Measurements from ENCODE around the gene CNIH4.

Gene CNIH4

GRCh38 chr1:224392411-224393249 lies 36.0 kb downstream of the CNIH4 start:
- no peaks in the 10 kb centered on the region for H3K4me1 ChIP-seq (ENCODE audit: low read length)
- no peak overlapping the region for H3K9ac ChIP-seq (ENCODE audit: low read length)
- H3K4me3 ChIP-seq (ENCODE audit: low read length): no peak overlapping the region
- no peak for DNase-seq
- no peak overlapping the region for H3K27ac ChIP-seq (ENCODE audit: low read length)
- no peak for TF ChIP-seq EZH2 (optimal IDR thresholded peaks at IDR 0.05; ENCODE audit: low read depth, low read length)
- TF ChIP-seq, protein P1, sequence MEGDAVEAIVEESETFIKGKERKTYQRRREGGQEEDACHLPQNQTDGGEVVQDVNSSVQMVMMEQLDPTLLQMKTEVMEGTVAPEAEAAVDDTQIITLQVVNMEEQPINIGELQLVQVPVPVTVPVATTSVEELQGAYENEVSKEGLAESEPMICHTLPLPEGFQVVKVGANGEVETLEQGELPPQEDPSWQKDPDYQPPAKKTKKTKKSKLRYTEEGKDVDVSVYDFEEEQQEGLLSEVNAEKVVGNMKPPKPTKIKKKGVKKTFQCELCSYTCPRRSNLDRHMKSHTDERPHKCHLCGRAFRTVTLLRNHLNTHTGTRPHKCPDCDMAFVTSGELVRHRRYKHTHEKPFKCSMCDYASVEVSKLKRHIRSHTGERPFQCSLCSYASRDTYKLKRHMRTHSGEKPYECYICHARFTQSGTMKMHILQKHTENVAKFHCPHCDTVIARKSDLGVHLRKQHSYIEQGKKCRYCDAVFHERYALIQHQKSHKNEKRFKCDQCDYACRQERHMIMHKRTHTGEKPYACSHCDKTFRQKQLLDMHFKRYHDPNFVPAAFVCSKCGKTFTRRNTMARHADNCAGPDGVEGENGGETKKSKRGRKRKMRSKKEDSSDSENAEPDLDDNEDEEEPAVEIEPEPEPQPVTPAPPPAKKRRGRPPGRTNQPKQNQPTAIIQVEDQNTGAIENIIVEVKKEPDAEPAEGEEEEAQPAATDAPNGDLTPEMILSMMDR (IDR thresholded peaks at IDR 0.05; ENCODE audit: low read length): no peak
- TF ChIP-seq EZH2phosphoT487 (IDR thresholded peaks at IDR 0.05; ENCODE audit: low read length): no peak
- no peaks in the 10 kb centered on the region for H3K79me2 ChIP-seq (ENCODE audit: low read length)
- H2AFZ ChIP-seq (ENCODE audit: low read length): no peak overlapping the region
- no peaks in the 10 kb centered on the region for H3K9me3 ChIP-seq (replicated peaks; ENCODE audit: insufficient read depth, low read length)
- H3F3A ChIP-seq (ENCODE audit: insufficient read depth, low read length): no peaks in the 10 kb centered on the region; the same call in 1 of the 2 replicates
- H3K36me3 ChIP-seq (replicated peaks; ENCODE audit: insufficient read depth, low read length): peaks cover 25% of the 10 kb centered on the region; the same call in 1 of the 2 replicates
- H3K27me3 ChIP-seq (replicated peaks; ENCODE audit: insufficient read depth, low read length): no peaks in the 10 kb centered on the region
- H3K9me2 ChIP-seq (replicated peaks; ENCODE audit: insufficient read depth, low read length): no peaks in the 10 kb centered on the region
- H3K4me2 ChIP-seq (ENCODE audit: low read depth, low read length): no peak overlapping the region
- H4K20me1 ChIP-seq (ENCODE audit: insufficient read depth, low read length): 0 out of 2 replicates have a peak, but pooled peaks cover 4% of the 10 kb centered on the region

DNA sequence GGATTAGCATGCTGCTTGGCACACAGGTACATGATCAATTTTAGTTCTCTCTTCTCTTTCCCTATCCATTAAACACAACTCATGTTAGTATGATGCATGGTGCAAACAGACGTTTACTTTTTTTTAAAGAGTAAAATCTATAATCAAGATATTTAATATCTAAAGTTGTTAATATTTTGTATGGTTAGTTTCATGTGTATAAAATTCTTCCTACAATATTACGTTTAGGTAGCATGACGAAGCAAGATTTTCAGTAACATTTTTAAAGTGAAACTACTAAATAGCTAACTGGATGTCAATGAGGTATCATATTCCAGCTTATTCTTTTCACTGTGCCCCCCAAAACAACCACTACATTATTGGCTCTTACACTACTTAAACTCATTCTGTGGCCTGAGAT lies 36.6 kb downstream of the CNIH4 start:
- H3K36me3 ChIP-seq (replicated peaks; ENCODE audit: insufficient read depth, low read length): peaks cover 32% of the 10 kb centered on the region
- no peak overlapping the region for H3K4me3 ChIP-seq (ENCODE audit: low read length)
- no peak overlapping the region for H3K27ac ChIP-seq (ENCODE audit: low read length)
- H2AFZ ChIP-seq (ENCODE audit: low read length): no peak overlapping the region
- H3K9ac ChIP-seq (ENCODE audit: low read length): no peak overlapping the region
- H3K79me2 ChIP-seq (ENCODE audit: low read length): no peaks in the 10 kb centered on the region
- H4K20me1 ChIP-seq (ENCODE audit: insufficient read depth, low read length): 0 out of 2 replicates have a peak, but pooled peaks cover 4% of the 10 kb centered on the region
- H3K27me3 ChIP-seq (replicated peaks; ENCODE audit: insufficient read depth, low read length): no peaks in the 10 kb centered on the region
- no peak for DNase-seq
- H3K4me2 ChIP-seq (ENCODE audit: low read depth, low read length): no peak overlapping the region
- no peaks in the 10 kb centered on the region for H3K4me1 ChIP-seq (ENCODE audit: low read length)
- no peaks in the 10 kb centered on the region; the same call in 1 of the 2 replicates for H3F3A ChIP-seq (ENCODE audit: insufficient read depth, low read length)
- no peaks in the 10 kb centered on the region for H3K9me3 ChIP-seq (replicated peaks; ENCODE audit: insufficient read depth, low read length)
- TF ChIP-seq EZH2 (optimal IDR thresholded peaks at IDR 0.05; ENCODE audit: low read depth, low read length) (no peak), EZH2phosphoT487 (IDR thresholded peaks at IDR 0.05; ENCODE audit: low read length) (no peak)
- TF ChIP-seq, protein P1 (IDR thresholded peaks at IDR 0.05; ENCODE audit: low read length): no peak
- no peaks in the 10 kb centered on the region for H3K9me2 ChIP-seq (replicated peaks; ENCODE audit: insufficient read depth, low read length)

DNA sequence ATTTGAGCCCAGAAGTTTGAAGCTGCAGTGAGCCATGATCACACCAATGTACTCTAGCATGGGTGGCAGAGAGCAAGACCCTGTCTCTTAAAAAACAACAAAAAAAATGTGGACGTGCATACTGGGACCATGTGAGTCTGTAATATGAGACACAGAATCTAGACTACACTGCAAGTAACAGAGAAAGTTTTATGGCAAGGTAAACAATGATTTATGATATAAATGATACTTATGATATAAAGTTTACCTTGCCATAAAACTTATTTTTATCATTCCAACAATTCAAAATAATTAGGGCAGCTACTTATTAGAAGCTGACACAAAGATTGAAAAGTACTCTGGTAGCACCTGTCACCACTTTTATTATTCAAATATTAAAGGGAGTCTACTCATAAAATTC lies 43.2 kb downstream of the CNIH4 start:
- Histone ChIP-seq H3K36me3 (replicated peaks; ENCODE audit: insufficient read depth, low read length) (peaks cover 28% of the 10 kb centered on the region), H3K4me2 (ENCODE audit: low read depth, low read length) (no peak overlapping the region), H3K9me3 (replicated peaks; ENCODE audit: insufficient read depth, low read length) (no peaks in the 10 kb centered on the region), H3K27ac (ENCODE audit: low read length) (no peak overlapping the region), H3K4me3 (ENCODE audit: low read length) (no peak overlapping the region), H3K9ac (ENCODE audit: low read length) (no peak overlapping the region), H3K79me2 (ENCODE audit: low read length) (no peaks in the 10 kb centered on the region; the same call in 1 of the 2 replicates), H3K9me2 (replicated peaks; ENCODE audit: insufficient read depth, low read length) (no peaks in the 10 kb centered on the region), H2AFZ (ENCODE audit: low read length) (no peak overlapping the region), H3K4me1 (ENCODE audit: low read length) (no peaks in the 10 kb centered on the region), H3F3A (ENCODE audit: insufficient read depth, low read length) (peaks cover 2% of the 10 kb centered on the region; the same call in 1 of the 2 replicates), H3K27me3 (replicated peaks; ENCODE audit: insufficient read depth, low read length) (no peaks in the 10 kb centered on the region), H4K20me1 (ENCODE audit: insufficient read depth, low read length) (0 out of 2 replicates have a peak, but pooled peaks cover 4% of the 10 kb centered on the region)
- no peak for DNase-seq
- TF ChIP-seq EZH2phosphoT487 (IDR thresholded peaks at IDR 0.05; ENCODE audit: low read length): no peak
- TF ChIP-seq, protein P1 (IDR thresholded peaks at IDR 0.05; ENCODE audit: low read length): no peak
- TF ChIP-seq EZH2 (optimal IDR thresholded peaks at IDR 0.05; ENCODE audit: low read depth, low read length): no peak

Measured in MM.1S (cell line).